GM18508 (cell line): ENCODE results near the gene TSPAN9.

ENCODE experiments used
- ATAC-seq: cut with Tn5 transposase; IDR thresholded peaks from one replicate; pipeline ENCODE4 v1.9.1; 2021; ENCODE audit warnings: moderate number of reproducible peaks; ENCODE audit not compliant: insufficient read depth, unreplicated experiment

The TSPAN9 gene

GRCh38 chr12:3119192-3119755 lies 42.1 kb downstream of the TSPAN9 start:
- ATAC-seq, result no peak

- no peak for ATAC-seq
Observed at GRCh38 chr12:3119756-3120601, 42.8 kb downstream of the TSPAN9 start.

- no peak for ATAC-seq
Observed at GRCh38 chr12:3120701-3121100, 43.5 kb downstream of the TSPAN9 start.

- no peak for ATAC-seq
Observed at GRCh38 chr12:3122841-3123678, 45.9 kb downstream of the TSPAN9 start.

GRCh38 chr12:3123729-3124128 lies 46.5 kb downstream of the TSPAN9 start:
- ATAC-seq, result no peak

- ATAC-seq, result no peak
Observed at GRCh38 chr12:3124917-3125316, 47.7 kb downstream of the TSPAN9 start.

GRCh38 chr12:3125674-3126073 lies 48.5 kb downstream of the TSPAN9 start:
- no peak for ATAC-seq

GRCh38 chr12:3127832-3128231 lies 50.7 kb downstream of the TSPAN9 start:
- ATAC-seq, result no peak

- no peak for ATAC-seq
Observed at GRCh38 chr12:3128498-3129293, 51.5 kb downstream of the TSPAN9 start.

- ATAC-seq, result no peak
Observed at GRCh38 chr12:3129301-3130056, 52.3 kb downstream of the TSPAN9 start.

GRCh38 chr12:3130057-3130830 lies 53.1 kb downstream of the TSPAN9 start:
- ATAC-seq, result no peak

GRCh38 chr12:3131129-3131528 lies 54.0 kb downstream of the TSPAN9 start:
- no peak for ATAC-seq

- ATAC-seq, result no peak
Observed at GRCh38 chr12:3132636-3133404, 55.6 kb downstream of the TSPAN9 start.

GRCh38 chr12:3133405-3133783 lies 56.2 kb downstream of the TSPAN9 start:
- ATAC-seq, result no peak

GRCh38 chr12:3134126-3134525 lies 56.9 kb downstream of the TSPAN9 start:
- ATAC-seq, result no peak

GRCh38 chr12:3134526-3135135 lies 57.5 kb downstream of the TSPAN9 start:
- no peak for ATAC-seq

- ATAC-seq, result no peak
Observed at GRCh38 chr12:3135522-3136461, 58.6 kb downstream of the TSPAN9 start.
